ENCODE measurements around the gene SNX4.
"Not testable (repeated sequence)": the region's sequence is repeated elsewhere in the genome, so short reads cannot be mapped to it uniquely, and the experiment has no call there.

SNX4 gene

GRCh38 chr3:125461896-125462295, 58.1 kb downstream of the SNX4 start:
- no peak for DNase-seq

GRCh38 chr3:125460233-125460632, 59.8 kb downstream of the SNX4 start:
- DNase-seq, result no peak

- no peak for DNase-seq
These were observed 76.1 kb downstream of the SNX4 start for GRCh38 chr3:125443923-125444322.

GRCh38 chr3:125442506-125442905, 77.5 kb downstream of the SNX4 start:
- DNase-seq, result no peak

- no peak for DNase-seq
These were observed 79.0 kb downstream of the SNX4 start for GRCh38 chr3:125440970-125441369.

GRCh38 chr3:125440559-125440955, 79.4 kb downstream of the SNX4 start:
- DNase-seq, result no peak

GRCh38 chr3:125437631-125438435, 82.2 kb downstream of the SNX4 start:
- peak; percentile 10 for DNase-seq

- no peak for DNase-seq
These were observed 83.1 kb downstream of the SNX4 start for GRCh38 chr3:125436921-125437320.

GRCh38 chr3:125435231-125435630, 84.8 kb downstream of the SNX4 start:
- no peak for DNase-seq

GRCh38 chr3:125434582-125435011, 85.4 kb downstream of the SNX4 start:
- DNase-seq, result no peak

- no peak for DNase-seq
These were observed 86.4 kb downstream of the SNX4 start for GRCh38 chr3:125433611-125434041.

- no peak for DNase-seq
These were observed 86.9 kb downstream of the SNX4 start for GRCh38 chr3:125433091-125433534.

GRCh38 chr3:125431912-125432790, 87.9 kb downstream of the SNX4 start:
- no peak for DNase-seq

- no peak for DNase-seq
These were observed 88.6 kb downstream of the SNX4 start for GRCh38 chr3:125431391-125431790.

GRCh38 chr3:125428216-125428830, 91.7 kb downstream of the SNX4 start:
- DNase-seq, result no peak

GRCh38 chr3:125418306-125418705, 101.7 kb downstream of the SNX4 start:
- no peak for DNase-seq

GRCh38 chr3:125416235-125416634, 103.8 kb downstream of the SNX4 start:
- no peak for DNase-seq

- DNase-seq, result no peak
These were observed 105.3 kb downstream of the SNX4 start for GRCh38 chr3:125414669-125415068.

- DNase-seq, result no peak
These were observed 109.1 kb downstream of the SNX4 start for GRCh38 chr3:125410922-125411321.

GRCh38 chr3:125406070-125406469, 113.9 kb downstream of the SNX4 start:
- DNase-seq, result no peak

- DNase-seq, result not testable (repeated sequence)
These were observed 114.5 kb downstream of the SNX4 start for GRCh38 chr3:125405515-125405914.

- no peak for DNase-seq
These were observed 116.2 kb downstream of the SNX4 start for GRCh38 chr3:125403789-125404188.

GRCh38 chr3:125402639-125403038, 117.4 kb downstream of the SNX4 start:
- DNase-seq, result no peak
